Vagina (tissue), 2 donors: ENCODE results near the gene SLC16A10. TPM values are rescaled to one million over a fixed set of nuclear protein-coding genes. Genes with fewer than 3 reads are reported as not detected.
"Not testable (repeated sequence)": the region's sequence is repeated elsewhere in the genome, so short reads cannot be mapped to it uniquely, and the experiment has no call there.

Source experiments
- DNase-seq, 2 donors: peaks; one replicate each; pipeline ENCODE4 v3.0.0-alpha.2; 2017; ENCODE audit errors: extremely low spot score in 2 of 2
- H3K27ac ChIP-seq: fragments of 200-600 bp; sonication (generic); one replicate; pipeline ENCODE4 v1.5.1; 2019
- H3K27me3 ChIP-seq: fragments of 200-600 bp; sonication (generic); one replicate; pipeline ENCODE4 v1.5.1; 2019
- H3K36me3 ChIP-seq, 2 donors: fragments of 200-600 bp; sonication (generic); one replicate each; pipeline ENCODE4 v1.5.1; 2017 to 2019
- H3K4me1 ChIP-seq: fragments of 200-600 bp; sonication (generic); one replicate; pipeline ENCODE4 v1.5.1; 2019
- H3K4me3 ChIP-seq, 2 donors: fragments of 200-600 bp; sonication (generic); 1 replicate in 1 of 2; 2 replicates in 1 of 2; pipeline ENCODE4 v1.5.1; 2016 to 2019
- H3K9me3 ChIP-seq: fragments of 200-600 bp; sonication (generic); one replicate; pipeline ENCODE4 v1.5.1; 2019
- CTCF ChIP-seq, 3 experiments: fragments of 450-650 bp in 2 of 3; fragments of 200-600 bp in 1 of 3; sonication (generic) in 1 of 3; IDR thresholded peaks; one replicate each; pipeline ENCODE4 v1.5.1; 2017 to 2019; ENCODE audit warnings: antibody characterized with exemption in 3 of 3, mild to moderate bottlenecking in 2 of 3, moderate library complexity in 2 of 3
- POLR2A ChIP-seq, 2 donors: fragments of 450-650 bp; IDR thresholded peaks; one replicate each; pipeline ENCODE4 v1.6.1; 2017; ENCODE audit warnings: antibody characterized with exemption in 2 of 2, mild to moderate bottlenecking in 2 of 2, moderate library complexity in 2 of 2
- POLR2AphosphoS5 ChIP-seq, 2 donors: sonication (generic); formaldehyde crosslinking; IDR thresholded peaks; one replicate each; pipeline ENCODE4 v1.9.0; 2017; ENCODE audit warnings: antibody characterized with exemption in 2 of 2, mild to moderate bottlenecking in 2 of 2, low read depth in 1 of 2; ENCODE audit not compliant: insufficient read depth in 1 of 2
- intact Hi-C: fragments of 100-400 bp; cut with DNase I; formaldehyde crosslinking; loops from one replicate; pipeline ENCODE4 v1.15.1; 2023
- total RNA-seq: library from RNA; depleted of rRNA; stranded (reverse); fragments of >200 nt; gene quantifications from one replicate; pipeline ENCODE4 v1.2.3, GENCODE V29; 2016

Gene SLC16A10
- total RNA-seq, 1 donor from 2014 or later = 5.4 TPM

GRCh38 chr6:111177131-111177530 lies 89.8 kb downstream of the SLC16A10 start:
- Histone ChIP-seq H3K27ac (no peak overlapping the region), H3K4me1 (no peaks in the 10 kb centered on the region), H3K27me3 (no peaks in the 10 kb centered on the region), H3K9me3 (no peaks in the 10 kb centered on the region), H3K4me3 (no peak overlapping the region), H3K36me3 (no peaks in the 10 kb centered on the region)
- intact Hi-C loops = no loop called here
- no peak for TF ChIP-seq CTCF (IDR thresholded peaks at IDR 0.05)
- no peak for TF ChIP-seq POLR2AphosphoS5 (IDR thresholded peaks at IDR 0.05; ENCODE audit: insufficient read depth in 1 of 2, low read depth in 1 of 2)
- no peak for TF ChIP-seq POLR2A (IDR thresholded peaks at IDR 0.05)
- DNase-seq = no peak

- no peak overlapping the region for H3K4me3 ChIP-seq
- H3K4me1 ChIP-seq = no peaks in the 10 kb centered on the region
- intact Hi-C loops = no loop called here
- TF ChIP-seq CTCF (IDR thresholded peaks at IDR 0.05) = no peak
- no peak overlapping the region for H3K27ac ChIP-seq
- no peaks in the 10 kb centered on the region for H3K9me3 ChIP-seq
- DNase-seq = no peak
- no peaks in the 10 kb centered on the region for H3K27me3 ChIP-seq
- no peaks in the 10 kb centered on the region for H3K36me3 ChIP-seq
Measured at GRCh38 chr6:111183702-111184517, 96.6 kb downstream of the SLC16A10 start.

GRCh38 chr6:111184827-111185532 lies 97.7 kb downstream of the SLC16A10 start:
- TF ChIP-seq POLR2A (IDR thresholded peaks at IDR 0.05) (no peak), CTCF (IDR thresholded peaks at IDR 0.05) (no peak), POLR2AphosphoS5 (IDR thresholded peaks at IDR 0.05; ENCODE audit: insufficient read depth in 1 of 2, low read depth in 1 of 2) (no peak)
- Histone ChIP-seq H3K9me3 (no peaks in the 10 kb centered on the region), H3K27me3 (no peaks in the 10 kb centered on the region), H3K27ac (no peak overlapping the region), H3K36me3 (no peaks in the 10 kb centered on the region), H3K4me3 (no peak overlapping the region), H3K4me1 (no peaks in the 10 kb centered on the region)
- intact Hi-C loops = no loop called here
- no peak for DNase-seq

GRCh38 chr6:111185954-111186353 lies 98.7 kb downstream of the SLC16A10 start:
- TF ChIP-seq POLR2A (IDR thresholded peaks at IDR 0.05) (no peak), CTCF (IDR thresholded peaks at IDR 0.05) (no peak), POLR2AphosphoS5 (IDR thresholded peaks at IDR 0.05; ENCODE audit: insufficient read depth in 1 of 2, low read depth in 1 of 2) (no peak)
- no peaks in the 10 kb centered on the region for H3K36me3 ChIP-seq
- H3K4me1 ChIP-seq = no peaks in the 10 kb centered on the region
- H3K4me3 ChIP-seq = no peak overlapping the region
- no peaks in the 10 kb centered on the region for H3K9me3 ChIP-seq
- intact Hi-C loops = no loop called here
- no peaks in the 10 kb centered on the region for H3K27me3 ChIP-seq
- H3K27ac ChIP-seq = no peak overlapping the region
- DNase-seq = no peak

- intact Hi-C loops = no loop called here
- no peak for TF ChIP-seq POLR2A (IDR thresholded peaks at IDR 0.05)
- TF ChIP-seq CTCF (IDR thresholded peaks at IDR 0.05) = no peak
- no peak for TF ChIP-seq POLR2AphosphoS5 (IDR thresholded peaks at IDR 0.05; ENCODE audit: insufficient read depth in 1 of 2, low read depth in 1 of 2)
- Histone ChIP-seq H3K27ac (no peak overlapping the region), H3K9me3 (no peaks in the 10 kb centered on the region), H3K4me3 (no peak overlapping the region), H3K27me3 (no peaks in the 10 kb centered on the region), H3K36me3 (no peaks in the 10 kb centered on the region), H3K4me1 (no peaks in the 10 kb centered on the region)
- DNase-seq = no peak
Measured at GRCh38 chr6:111187874-111188273, 100.6 kb downstream of the SLC16A10 start.

- H3K9me3 ChIP-seq, intact Hi-C loops, H3K27ac ChIP-seq, H3K4me3 ChIP-seq, H3K4me1 ChIP-seq, DNase-seq, H3K36me3 ChIP-seq, H3K27me3 ChIP-seq: not testable (repeated sequence)
Measured at GRCh38 chr6:111189666-111190210, 102.4 kb downstream of the SLC16A10 start.
